ENCODE data around the gene BCAS3.

GRCh38 chr17:61183793-61184192 lies 506.1 kb downstream of the BCAS3 start:
- TF ChIP-seq, protein P1, sequence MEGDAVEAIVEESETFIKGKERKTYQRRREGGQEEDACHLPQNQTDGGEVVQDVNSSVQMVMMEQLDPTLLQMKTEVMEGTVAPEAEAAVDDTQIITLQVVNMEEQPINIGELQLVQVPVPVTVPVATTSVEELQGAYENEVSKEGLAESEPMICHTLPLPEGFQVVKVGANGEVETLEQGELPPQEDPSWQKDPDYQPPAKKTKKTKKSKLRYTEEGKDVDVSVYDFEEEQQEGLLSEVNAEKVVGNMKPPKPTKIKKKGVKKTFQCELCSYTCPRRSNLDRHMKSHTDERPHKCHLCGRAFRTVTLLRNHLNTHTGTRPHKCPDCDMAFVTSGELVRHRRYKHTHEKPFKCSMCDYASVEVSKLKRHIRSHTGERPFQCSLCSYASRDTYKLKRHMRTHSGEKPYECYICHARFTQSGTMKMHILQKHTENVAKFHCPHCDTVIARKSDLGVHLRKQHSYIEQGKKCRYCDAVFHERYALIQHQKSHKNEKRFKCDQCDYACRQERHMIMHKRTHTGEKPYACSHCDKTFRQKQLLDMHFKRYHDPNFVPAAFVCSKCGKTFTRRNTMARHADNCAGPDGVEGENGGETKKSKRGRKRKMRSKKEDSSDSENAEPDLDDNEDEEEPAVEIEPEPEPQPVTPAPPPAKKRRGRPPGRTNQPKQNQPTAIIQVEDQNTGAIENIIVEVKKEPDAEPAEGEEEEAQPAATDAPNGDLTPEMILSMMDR (IDR thresholded peaks at IDR 0.05; ENCODE audit: low read depth, low read length) = no peak
- TF ChIP-seq EZH2phosphoT487 (IDR thresholded peaks at IDR 0.05; ENCODE audit: low read depth) = no peak

Measured in OCI-LY3 (cell line).